Panc1 (cell line): ENCODE measurements around the gene S1PR5. TPM values are rescaled to one million over a fixed set of nuclear protein-coding genes. Genes with fewer than 3 reads are reported as not detected.
A peak's percentile ranks its signal among the peaks of the same experiment; 100 is the strongest.

ENCODE experiments used
- ATAC-seq: fragments of 200-7000 bp; cut with Tn5 transposase; 2 replicates; pipeline ENCODE4 v1.9.1; 2020; ENCODE audit warnings: mild to moderate bottlenecking, moderate library complexity
- BruUV-seq: library from RNA; stranded (reverse); fragments of 400-500 nt; replicated peaks from 2 replicates; lab custom pipeline; 2021; lab: Mats Ljungman, UMichigan
- CTCF ChIA-PET: fragments of 300-600 bp; sonication (Branson Sonifier 250); formaldehyde crosslinking; loops from one replicate; lab custom pipeline; 2022; ENCODE audit warnings: antibody characterized with exemption; lab: Charles Lee
- POLR2A ChIA-PET: fragments of 300-600 bp; sonication (Branson Sonifier 250); formaldehyde crosslinking; loops from one replicate; lab custom pipeline; 2022; ENCODE audit warnings: antibody characterized with exemption; lab: Charles Lee
- DNase-seq: peaks from one replicate; pipeline ENCODE4 v3.0.0-alpha.2; 2010; ENCODE audit warnings: low read depth, low spot score
- H3K27ac ChIP-seq: 2 replicates; pipeline ENCODE4 v1.5.1; 2011; ENCODE audit warnings: mild to moderate bottlenecking, low read length, inconsistent platforms
- H3K27me3 ChIP-seq: fragments of 200-500 bp; sonication (Bioruptor generic); 2 replicates; pipeline ENCODE4 v1.6.0; 2014; ENCODE audit warnings: low read length, inconsistent platforms; ENCODE audit not compliant: control insufficient read depth, insufficient read depth
- H3K36me3 ChIP-seq: fragments of 200-500 bp; sonication (Bioruptor generic); 2 replicates; pipeline ENCODE4 v1.5.1; 2014; ENCODE audit warnings: inconsistent platforms, mild to moderate bottlenecking, low read length, moderate library complexity; ENCODE audit not compliant: control insufficient read depth, insufficient read depth
- H3K4me1 ChIP-seq: 2 replicates; pipeline ENCODE4 v1.5.1; 2011; ENCODE audit warnings: inconsistent platforms, mild to moderate bottlenecking, low read length, moderate library complexity; ENCODE audit not compliant: control insufficient read depth, insufficient read depth
- H3K4me3 ChIP-seq, 2 experiments: 2 replicates each; pipeline ENCODE4 v1.5.1; 2011 to 2012; ENCODE audit warnings: low read depth in 2 of 2, low read length in 2 of 2, mild to moderate bottlenecking in 2 of 2, inconsistent platforms in 1 of 2, moderate library complexity in 1 of 2
- H3K9me3 ChIP-seq: fragments of 200-500 bp; sonication (Bioruptor generic); 2 replicates; pipeline ENCODE4 v1.5.1; 2014; ENCODE audit warnings: low read depth, mild to moderate bottlenecking, inconsistent platforms, low read length, moderate library complexity; ENCODE audit not compliant: control insufficient read depth, insufficient read depth
- CTCF ChIP-seq: fragments of 450-650 bp; IDR thresholded peaks from 2 replicates; pipeline ENCODE4 v1.5.1; 2017; ENCODE audit warnings: mild to moderate bottlenecking
- POLR2AphosphoS5 ChIP-seq: IDR thresholded peaks from 2 replicates; pipeline ENCODE4 v1.6.1; 2012; ENCODE audit warnings: mild to moderate bottlenecking, low read depth, low read length, moderate library complexity
- REST ChIP-seq, 2 experiments: IDR thresholded peaks; 2 replicates each; pipeline ENCODE4 v1.6.1; 2011 to 2012; ENCODE audit warnings: low read depth in 2 of 2, control low read depth in 1 of 2, low read length in 1 of 2, mild to moderate bottlenecking in 1 of 2, moderate library complexity in 1 of 2; ENCODE audit not compliant: insufficient read depth in 1 of 2
- SIN3A ChIP-seq: IDR thresholded peaks from 2 replicates; pipeline ENCODE4 v1.6.1; 2012; ENCODE audit warnings: low read depth, mild to moderate bottlenecking, low read length, moderate library complexity, borderline replicate concordance; ENCODE audit not compliant: insufficient read depth
- TCF7L2 ChIP-seq: IDR thresholded peaks from 2 replicates; pipeline ENCODE4 v1.6.1; 2011; ENCODE audit warnings: mild to moderate bottlenecking, low read depth, low read length, inconsistent platforms
- in situ Hi-C: cut with HindIII; loops from 2 replicates; pipeline ENCODE4 v1.10.0; 2016; ENCODE audit warnings: low sequenced_read_pairs, low pct_unique_long_range_greater_than_20kb
- intact Hi-C: fragments of 100-400 bp; cut with micrococcal nuclease; formaldehyde crosslinking; loops from one replicate; pipeline ENCODE4 v1.10.0; 2022; ENCODE audit not compliant: unreplicated experiment
- total RNA-seq: library from RNA; stranded (reverse); gene quantifications from one replicate; pipeline ENCODE4 v1.2.1, GENCODE V29; 2021; ENCODE audit not compliant: unreplicated experiment

S1PR5 gene
- total RNA-seq, 1 experiment from 2014 or later: 3.4 TPM

- ATAC-seq (peak; percentile 20; the same call in 1 of the 2 replicates), DNase-seq (no peak)
- H3K27me3 ChIP-seq: no peaks in the 10 kb centered on the region
- ChIA-PET POLR2A (interaction anchor here (0.6 kb wide), 1 partner anchor 16 kb away, joined by 14 read pairs; no protein-coding TSS in a partner anchor), CTCF (interaction anchor here (0.6 kb wide), 1 partner anchor 129 kb away, joined by 5 read pairs; no protein-coding TSS in a partner anchor)
- no peak for TF ChIP-seq SIN3A
- TF ChIP-seq REST (IDR thresholded peaks at IDR 0.05; ENCODE audit: insufficient read depth in 1 of 2, low read depth in 2 of 2, low read length in 1 of 2): no peak
- TF ChIP-seq POLR2AphosphoS5: no peak
- no peak for TF ChIP-seq CTCF
- no peak for TF ChIP-seq TCF7L2
- BruUV-seq: no TSS peak
- in situ Hi-C loops (no loop called here), intact Hi-C loops (no loop called here)
- peak overlapping the region; percentile 59 to 76; a peak in 3 of 4 replicates for H3K4me3 ChIP-seq
- peaks cover 13% of the 10 kb centered on the region for H3K4me1 ChIP-seq
- no peaks in the 10 kb centered on the region for H3K9me3 ChIP-seq
- H3K27ac ChIP-seq: peak overlapping the region; percentile 44; the same call in 1 of the 2 replicates
- H3K36me3 ChIP-seq: no peaks in the 10 kb centered on the region; the same call in 1 of the 2 replicates
Observed at GRCh38 chr19:10518444-10519361, 1.5 kb upstream of the S1PR5 start.

DNA sequence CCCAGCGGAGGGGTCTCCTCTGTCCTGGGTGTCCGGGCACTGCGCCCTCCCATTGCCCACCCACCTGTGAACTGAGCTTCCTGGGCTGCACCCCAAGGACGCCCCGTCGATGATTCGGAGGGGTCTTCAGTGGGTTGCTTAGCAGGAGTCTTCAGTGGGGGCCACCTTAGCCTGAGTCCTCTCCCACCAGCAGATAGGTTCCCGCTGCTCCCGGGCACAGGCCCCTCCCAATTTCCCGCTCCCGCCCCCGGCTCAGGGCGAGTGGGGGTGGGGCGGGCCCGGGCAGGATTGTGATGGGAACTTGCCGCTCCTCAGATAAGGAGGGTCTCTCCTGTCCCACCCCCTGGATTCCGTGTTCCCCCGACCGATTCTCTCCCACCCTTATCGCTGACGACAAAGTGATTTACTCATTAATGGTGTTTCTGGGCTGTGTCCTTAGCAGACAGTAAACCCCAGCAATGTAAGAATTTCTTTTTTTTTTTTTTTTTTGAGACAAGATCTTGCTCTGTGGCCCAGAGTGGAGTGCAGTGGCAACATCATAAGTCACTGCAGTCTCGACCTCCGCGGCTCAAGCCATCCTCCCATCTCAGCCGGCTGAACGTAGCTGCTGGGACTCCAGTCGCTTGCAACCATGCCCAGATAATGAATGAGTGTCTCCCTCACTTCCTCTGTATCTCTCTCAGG, 655 bp upstream of the S1PR5 start:
- no peak for TF ChIP-seq TCF7L2
- no peak for TF ChIP-seq SIN3A
- no peak for TF ChIP-seq CTCF
- no peak for TF ChIP-seq POLR2AphosphoS5
- TF ChIP-seq REST (IDR thresholded peaks at IDR 0.05; ENCODE audit: insufficient read depth in 1 of 2, low read depth in 2 of 2, low read length in 1 of 2): no peak
- no peak for DNase-seq
- CTCF ChIA-PET: interaction anchor here (0.5 to 0.6 kb wide), 2 partner anchors 24 to 130 kb away, joined by 3 to 5 read pairs; no protein-coding TSS in a partner anchor
- Histone ChIP-seq H3K36me3 (no peaks in the 10 kb centered on the region; the same call in 1 of the 2 replicates), H3K27me3 (no peaks in the 10 kb centered on the region), H3K9me3 (no peaks in the 10 kb centered on the region), H3K4me1 (peaks cover 13% of the 10 kb centered on the region), H3K27ac (peak overlapping the region; percentile 59), H3K4me3 (peak overlapping the region; percentile 59 to 76)
- intact Hi-C loops (no loop called here), in situ Hi-C loops (no loop called here)
- POLR2A ChIA-PET: no interaction called here
- ATAC-seq: peak; percentile 82
- no TSS peak for BruUV-seq
